Chondrocyte (in vitro differentiated cells): ENCODE data around the gene PPCDC. TPM values are rescaled to one million over a fixed set of nuclear protein-coding genes. Genes with fewer than 3 reads are reported as not detected.

Experiments
- DNase-seq: peaks from one replicate; pipeline ENCODE4 v3.0.0; 2021; ENCODE audit warnings: mixed read lengths, low spot score
- H3K27ac Mint-ChIP-seq: one replicate; pipeline ENCODE4 v1.8.0; 2021; ENCODE audit warnings: mild to moderate bottlenecking, moderate library complexity, mixed read lengths; ENCODE audit not compliant: unreplicated experiment
- H3K27me3 Mint-ChIP-seq: 2 replicates; pipeline ENCODE4 v1.8.0; 2021; ENCODE audit warnings: low read depth, mixed read lengths
- H3K36me3 Mint-ChIP-seq: 2 replicates; pipeline ENCODE4 v1.8.0; 2021; ENCODE audit warnings: low read depth, mixed read lengths
- H3K4me1 Mint-ChIP-seq: 2 replicates; pipeline ENCODE4 v1.8.0; 2021; ENCODE audit warnings: low read depth, mild to moderate bottlenecking, mixed read lengths
- H3K4me3 Mint-ChIP-seq: one replicate; pipeline ENCODE4 v1.8.0; 2021; ENCODE audit warnings: mild to moderate bottlenecking, moderate library complexity, mixed read lengths; ENCODE audit not compliant: unreplicated experiment
- H3K9me3 Mint-ChIP-seq: 2 replicates; pipeline ENCODE4 v1.8.0; 2021; ENCODE audit warnings: low read depth, mixed read lengths
- CTCF ChIP-seq: fragments of 200-600 bp; sonication (generic); IDR thresholded peaks from 2 replicates; pipeline ENCODE4 v1.5.0; 2021; ENCODE audit warnings: antibody characterized with exemption, mild to moderate bottlenecking, moderate library complexity
- total RNA-seq: library from RNA; stranded (reverse); gene quantifications from 3 replicates; pipeline ENCODE4 v1.2.1, GENCODE V29; 2021

PPCDC gene
- total RNA-seq, 1 donor from 2014 or later: 7.3 TPM

- Mint-ChIP-seq H3K36me3 (peaks cover 2% of the 10 kb centered on the region), H3K27ac (no peak overlapping the region), H3K9me3 (no peaks in the 10 kb centered on the region), H3K4me3 (no peak overlapping the region), H3K4me1 (peaks cover 53% of the 10 kb centered on the region), H3K27me3 (no peaks in the 10 kb centered on the region)
- TF ChIP-seq CTCF: no peak
- no peak for DNase-seq
Measured at GRCh38 chr15:75032395-75032794, 9.0 kb downstream of the PPCDC start.

- peaks cover 4% of the 10 kb centered on the region for H3K36me3 Mint-ChIP-seq
- H3K4me1 Mint-ChIP-seq: peaks cover 60% of the 10 kb centered on the region
- DNase-seq: no peak
- H3K9me3 Mint-ChIP-seq: no peaks in the 10 kb centered on the region
- H3K4me3 Mint-ChIP-seq: no peak overlapping the region
- H3K27me3 Mint-ChIP-seq: no peaks in the 10 kb centered on the region
- H3K27ac Mint-ChIP-seq: no peak overlapping the region
- TF ChIP-seq CTCF: no peak
Measured at GRCh38 chr15:75033809-75034208, 10.4 kb downstream of the PPCDC start.

- Mint-ChIP-seq H3K27ac (no peak overlapping the region), H3K4me3 (no peak overlapping the region), H3K27me3 (no peaks in the 10 kb centered on the region), H3K4me1 (peaks cover 57% of the 10 kb centered on the region), H3K36me3 (peaks cover 4% of the 10 kb centered on the region), H3K9me3 (no peaks in the 10 kb centered on the region)
- no peak for DNase-seq
- no peak for TF ChIP-seq CTCF
Measured at GRCh38 chr15:75034615-75035014, 11.2 kb downstream of the PPCDC start.

GRCh38 chr15:75036212-75036616 lies 12.8 kb downstream of the PPCDC start:
- H3K27me3 Mint-ChIP-seq: no peaks in the 10 kb centered on the region
- no peak overlapping the region for H3K27ac Mint-ChIP-seq
- peaks cover 41% of the 10 kb centered on the region for H3K4me1 Mint-ChIP-seq
- H3K9me3 Mint-ChIP-seq: no peaks in the 10 kb centered on the region
- no peak overlapping the region for H3K4me3 Mint-ChIP-seq
- peaks cover 4% of the 10 kb centered on the region for H3K36me3 Mint-ChIP-seq
- TF ChIP-seq CTCF: no peak
- no peak for DNase-seq

- Mint-ChIP-seq H3K4me1 (peaks cover 29% of the 10 kb centered on the region), H3K36me3 (peaks cover 4% of the 10 kb centered on the region), H3K27me3 (no peaks in the 10 kb centered on the region), H3K27ac (no peak overlapping the region), H3K9me3 (no peaks in the 10 kb centered on the region), H3K4me3 (no peak overlapping the region)
- TF ChIP-seq CTCF: no peak
- DNase-seq: no peak
Measured at GRCh38 chr15:75037685-75038084, 14.3 kb downstream of the PPCDC start.
